ENCODE measurements around the gene MVB12B.

GRCh38 chr9:126366366-126367011 is 39.9 kb downstream of the MVB12B start:
- no peak for TF ChIP-seq CTCF (IDR thresholded peaks at IDR 0.05)
- TF ChIP-seq POLR2A (IDR thresholded peaks at IDR 0.05) = no peak
